ENCODE measurements around the gene GALNT10.

- no peak for TF ChIP-seq CTCF (IDR thresholded peaks at IDR 0.05)
- no peak for TF ChIP-seq POLR2A (IDR thresholded peaks at IDR 0.05)
- TF ChIP-seq POLR2AphosphoS5 (IDR thresholded peaks at IDR 0.05): no peak
Observed at GRCh38 chr5:154447089-154447725, 256.7 kb downstream of the GALNT10 start.
